ENCODE data around the gene FARSA. TPM values are rescaled to one million over a fixed set of nuclear protein-coding genes. Genes with fewer than 3 reads are reported as not detected.
A peak's percentile ranks its signal among the peaks of the same experiment; 100 is the strongest.

Gene FARSA
- total and polyA plus RNA-seq, 2 of the 4 experiments (the other 2 are of a cell fraction), result 49.3 to 80.9 TPM

GRCh38 chr19:12885749-12886650, 47.5 kb downstream of the FARSA start:
- DNase-seq, result no peak
- no TSS peak for BruUV-seq (replicated peaks)
- in situ Hi-C loops (cut with MboI; ENCODE audit: low sequenced_read_pairs), result no loop called here

More at GRCh38 chr19:12885749-12886650, 47.5 kb downstream of the FARSA start:
- H3K56ac ChIP-seq (ENCODE audit: extremely low read depth, insufficient read depth, low read length), result no peak overlapping the region
- H3K9me3 ChIP-seq (ENCODE audit: control insufficient read depth, insufficient read depth, low read length), result peaks cover 13% of the 10 kb centered on the region
- WGBS, 2 experiments (ENCODE audit: extremely low coverage in 2 of 2, insufficient read length in 1 of 2), result 0% methylated on average over 17 of the region's 53 CpGs; no CpG with 5 or more reads in 1 of the 2 experiments
- ChIA-PET POLR2A (ENCODE audit: unreplicated experiment) (no interaction called here), CTCF (no interaction called here)
- H3K23ac ChIP-seq (ENCODE audit: low read depth, low read length), result no peak overlapping the region
- H3K79me1 ChIP-seq (ENCODE audit: low read depth in 1 of 2, low read length in 2 of 2), result peaks cover 0 to under 1% of the 10 kb centered on the region in 2 experiments; a peak in 1 of 4 replicates
- peak overlapping the region; percentile 87 for H2AFZ ChIP-seq (replicated peaks; ENCODE audit: low read length, poor library complexity)
- no peak overlapping the region for H2BK5ac ChIP-seq (ENCODE audit: low read depth, low read length, poor library complexity, severe bottlenecking)
- ATAC-seq (ENCODE audit: low read depth), result no peak; the same call in 1 of the 2 replicates
- peaks cover 3% of the 10 kb centered on the region; the same call in 1 of the 2 replicates for H3K4me1 ChIP-seq (ENCODE audit: control insufficient read depth, insufficient read depth, low read length)
- H3K18ac ChIP-seq (ENCODE audit: low read depth, low read length), result no peak overlapping the region
- H3K4me3 ChIP-seq (ENCODE audit: insufficient read depth, low read depth, low read length), result peak overlapping the region; percentile 32; the same call in 1 of the 2 replicates
- no peaks in the 10 kb centered on the region for H3K36me3 ChIP-seq (ENCODE audit: control insufficient read depth, insufficient read depth, low read length)
- peak overlapping the region; percentile 42 for H2AK9ac ChIP-seq (replicated peaks; ENCODE audit: low read depth, low read length, poor library complexity)
- no peak overlapping the region for H3K4ac ChIP-seq (ENCODE audit: low read depth, low read length)
- TF ChIP-seq CHD1 (IDR thresholded peaks at IDR 0.05; ENCODE audit: low read depth, low read length), result no peak
- TF ChIP-seq USF2 (IDR thresholded peaks at IDR 0.05; ENCODE audit: low read depth, low read length), result no peak
- TF ChIP-seq MAZ (IDR thresholded peaks at IDR 0.05; ENCODE audit: borderline replicate concordance, low read depth, low read length), result no peak
- no peak for TF ChIP-seq POLR2A (IDR thresholded peaks at IDR 0.05; ENCODE audit: low read depth, low read length)
- TF ChIP-seq CEBPB (IDR thresholded peaks at IDR 0.05; ENCODE audit: low read depth, low read length), result no peak
- TF ChIP-seq CTCF (conservative IDR thresholded peaks at IDR 0.05; ENCODE audit: low read depth, low read length), result no peak
- TF ChIP-seq MAFK (IDR thresholded peaks at IDR 0.05; ENCODE audit: low read depth, low read length), result no peak
- TF ChIP-seq BHLHE40 (IDR thresholded peaks at IDR 0.05; ENCODE audit: low read depth, low read length), result no peak
- no peak for TF ChIP-seq RFX5 (IDR thresholded peaks at IDR 0.05; ENCODE audit: low read depth, low read length)
- TF ChIP-seq FOS (IDR thresholded peaks at IDR 0.05; ENCODE audit: low read depth, low read length), result no peak
- no peak overlapping the region for H2BK120ac ChIP-seq (ENCODE audit: low read depth, low read length)
- intact Hi-C loops (cut with micrococcal nuclease) (no loop called here), dilution Hi-C loops (cut with HindIII; ENCODE audit: low sequenced_read_pairs, unreplicated experiment) (no loop called here)
- peaks cover 40% of the 10 kb centered on the region for H3K27me3 ChIP-seq (ENCODE audit: control insufficient read depth, insufficient read depth, low read length)
- H3K4me2 ChIP-seq (ENCODE audit: low read depth, low read length), result peak overlapping the region; percentile 41; the same call in 1 of the 2 replicates
- H3K9me1 ChIP-seq (ENCODE audit: insufficient read depth, low read length), result no peaks in the 10 kb centered on the region
- no peak overlapping the region for H4K8ac ChIP-seq (ENCODE audit: low read depth in 2 of 2, low read length in 2 of 2)
- H2BK20ac ChIP-seq (ENCODE audit: low read depth, low read length), result no peak overlapping the region
- H4K5ac ChIP-seq (ENCODE audit: low read depth, low read length), result no peak overlapping the region
- no peak overlapping the region for H3K14ac ChIP-seq (replicated peaks; ENCODE audit: low read depth, low read length)
- H3K27ac ChIP-seq (ENCODE audit: insufficient read depth, low read length), result no peak overlapping the region
- no peak overlapping the region for H2AK5ac ChIP-seq (ENCODE audit: low read depth, low read length)
- H3K9ac ChIP-seq (ENCODE audit: low read depth, low read length), result no peak overlapping the region
- H4K20me1 ChIP-seq (ENCODE audit: insufficient read depth, low read length), result no peaks in the 10 kb centered on the region
- no peak overlapping the region for H4K91ac ChIP-seq (ENCODE audit: insufficient read depth, low read depth, low read length)
- no peak overlapping the region for H2BK15ac ChIP-seq (ENCODE audit: low read depth, low read length)

All from IMR-90 (cell line).